HG02588 (cell line): ENCODE measurements around the gene TPRG1.
A peak's percentile ranks its signal among the peaks of the same experiment; 100 is the strongest.

ENCODE experiments used
- ATAC-seq: cut with Tn5 transposase; IDR thresholded peaks from one replicate; pipeline ENCODE4 v1.9.1; 2021; ENCODE audit warnings: mild to moderate bottlenecking, moderate library complexity; ENCODE audit not compliant: unreplicated experiment

TPRG1 gene

GRCh38 chr3:189171707-189172106 is at the start of gene TPRG1:
Gene TPRG1 (plus strand): TSS chr3:189171971. CDS start chr3:189207385, 35,414 bp downstream.
- ATAC-seq = no peak

GRCh38 chr3:189122110-189122509 is 49.7 kb upstream of the TPRG1 start:
- no peak for ATAC-seq

GRCh38 chr3:189122526-189123205 is 49.1 kb upstream of the TPRG1 start:
- ATAC-seq = no peak

GRCh38 chr3:189123595-189124387 is 48.0 kb upstream of the TPRG1 start:
- no peak for ATAC-seq

- ATAC-seq = peak; percentile 53
Observed at GRCh38 chr3:189132231-189132671, 39.5 kb upstream of the TPRG1 start.

GRCh38 chr3:189132839-189133238 is 38.9 kb upstream of the TPRG1 start:
- ATAC-seq = no peak

- ATAC-seq = no peak
Observed at GRCh38 chr3:189133768-189134167, 38.0 kb upstream of the TPRG1 start.

GRCh38 chr3:189137416-189137815 is 34.4 kb upstream of the TPRG1 start:
- ATAC-seq = no peak

- ATAC-seq = no peak
Observed at GRCh38 chr3:189138901-189139610, 32.7 kb upstream of the TPRG1 start.

GRCh38 chr3:189139611-189139940 is 32.2 kb upstream of the TPRG1 start:
- no peak for ATAC-seq

GRCh38 chr3:189142527-189142926 is 29.2 kb upstream of the TPRG1 start:
- ATAC-seq = no peak

GRCh38 chr3:189143321-189143720 is 28.4 kb upstream of the TPRG1 start:
- ATAC-seq = no peak

GRCh38 chr3:189143771-189144170 is 28.0 kb upstream of the TPRG1 start:
- no peak for ATAC-seq

GRCh38 chr3:189144645-189145044 is 27.1 kb upstream of the TPRG1 start:
- ATAC-seq = no peak

- ATAC-seq = no peak
Observed at GRCh38 chr3:189146848-189147247, 24.9 kb upstream of the TPRG1 start.

- peak; percentile 84 for ATAC-seq
Observed at GRCh38 chr3:189148081-189148507, 23.7 kb upstream of the TPRG1 start.

- ATAC-seq = no peak
Observed at GRCh38 chr3:189149203-189149602, 22.6 kb upstream of the TPRG1 start.

GRCh38 chr3:189157232-189158007 is 14.4 kb upstream of the TPRG1 start:
- ATAC-seq = no peak

GRCh38 chr3:189158034-189158433 is 13.7 kb upstream of the TPRG1 start:
- ATAC-seq = no peak

GRCh38 chr3:189160519-189161309 is 11.1 kb upstream of the TPRG1 start:
- ATAC-seq = no peak
